PC-3 (cell line): ENCODE measurements around the gene MAMDC2.

Experiments used
- EZH2 ChIP-seq: fragments of 300-600 bp; sonication (generic); IDR thresholded peaks from one replicate; pipeline ENCODE4 v1.6.1; 2017; ENCODE audit warnings: antibody characterized with exemption, mild to moderate bottlenecking, low read length; ENCODE audit not compliant: unreplicated experiment
- TF ChIP-seq, protein P1 (sequence below): fragments of 300-600 bp; sonication (generic); conservative IDR thresholded peaks from 2 replicates; pipeline ENCODE4 v1.5.1; 2017; ENCODE audit warnings: antibody characterized with exemption, low read depth, mild to moderate bottlenecking, low read length

DNA sequence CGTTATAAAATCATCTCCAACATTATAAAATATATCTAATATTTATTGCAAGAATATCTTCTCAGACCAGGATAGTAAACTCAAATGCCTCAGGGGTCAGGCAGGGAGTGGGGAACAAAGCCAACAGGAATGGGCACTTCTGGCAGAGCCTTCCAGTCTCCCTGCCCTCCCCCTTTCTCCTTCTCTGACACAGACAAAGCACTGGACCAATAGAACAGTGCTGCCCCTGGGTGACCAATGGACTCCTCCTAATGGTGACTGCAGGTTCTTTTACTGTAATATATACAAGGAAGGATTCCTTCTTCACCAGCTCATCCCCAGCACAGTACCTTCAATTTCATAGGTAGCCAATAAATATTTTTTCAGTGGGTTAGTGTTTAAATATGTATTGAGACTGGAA lies 31.1 kb upstream of the MAMDC2 start:
- TF ChIP-seq, protein P1, sequence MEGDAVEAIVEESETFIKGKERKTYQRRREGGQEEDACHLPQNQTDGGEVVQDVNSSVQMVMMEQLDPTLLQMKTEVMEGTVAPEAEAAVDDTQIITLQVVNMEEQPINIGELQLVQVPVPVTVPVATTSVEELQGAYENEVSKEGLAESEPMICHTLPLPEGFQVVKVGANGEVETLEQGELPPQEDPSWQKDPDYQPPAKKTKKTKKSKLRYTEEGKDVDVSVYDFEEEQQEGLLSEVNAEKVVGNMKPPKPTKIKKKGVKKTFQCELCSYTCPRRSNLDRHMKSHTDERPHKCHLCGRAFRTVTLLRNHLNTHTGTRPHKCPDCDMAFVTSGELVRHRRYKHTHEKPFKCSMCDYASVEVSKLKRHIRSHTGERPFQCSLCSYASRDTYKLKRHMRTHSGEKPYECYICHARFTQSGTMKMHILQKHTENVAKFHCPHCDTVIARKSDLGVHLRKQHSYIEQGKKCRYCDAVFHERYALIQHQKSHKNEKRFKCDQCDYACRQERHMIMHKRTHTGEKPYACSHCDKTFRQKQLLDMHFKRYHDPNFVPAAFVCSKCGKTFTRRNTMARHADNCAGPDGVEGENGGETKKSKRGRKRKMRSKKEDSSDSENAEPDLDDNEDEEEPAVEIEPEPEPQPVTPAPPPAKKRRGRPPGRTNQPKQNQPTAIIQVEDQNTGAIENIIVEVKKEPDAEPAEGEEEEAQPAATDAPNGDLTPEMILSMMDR: no peak
- TF ChIP-seq EZH2: no peak
